Natural killer cell (primary cell): ENCODE measurements around the gene HBE1. TPM values are rescaled to one million over a fixed set of nuclear protein-coding genes. Genes with fewer than 3 reads are reported as not detected.

Source experiments
- ATAC-seq, 3 donors: fragments of 150-1000 bp in 2 of 3; fragments of 200-7000 bp in 1 of 3; cut with Tn5 transposase; 1 replicate in 1 of 3; 2 replicates in 2 of 3; pipeline ENCODE4 v1.10.0; 2021; ENCODE audit warnings: mild to moderate bottlenecking in 2 of 3, moderate library complexity in 2 of 3
- DNase-seq, 2 donors: peaks; one replicate each; pipeline versions ENCODE4 v3.0.0 to v3.0.0-alpha.2; 2013 to 2021; ENCODE audit warnings: mixed read lengths in 1 of 2
- H3K27ac ChIP-seq: one replicate; pipeline ENCODE4 v1.5.1; 2013; ENCODE audit warnings: mild to moderate bottlenecking, low read length
- H3K27me3 ChIP-seq: one replicate; pipeline ENCODE4 v1.6.1; 2013; ENCODE audit warnings: low read length; ENCODE audit not compliant: control insufficient read depth, insufficient read depth
- H3K36me3 ChIP-seq: one replicate; pipeline ENCODE4 v1.6.1; 2013; ENCODE audit warnings: low read length; ENCODE audit not compliant: control insufficient read depth, insufficient read depth
- H3K4me1 ChIP-seq: one replicate; pipeline ENCODE4 v1.6.1; 2013; ENCODE audit warnings: low read length; ENCODE audit not compliant: control insufficient read depth, insufficient read depth
- H3K4me3 ChIP-seq: one replicate; pipeline ENCODE4 v1.5.1; 2013; ENCODE audit warnings: low read length
- H3K9me3 ChIP-seq: one replicate; pipeline ENCODE4 v1.6.1; 2013; ENCODE audit warnings: low read length; ENCODE audit not compliant: control insufficient read depth, insufficient read depth
- H3K27ac Mint-ChIP-seq, 2 donors: one replicate each; pipeline ENCODE4 v1.8.0; 2022; ENCODE audit warnings: mild to moderate bottlenecking in 2 of 2, mixed read lengths in 2 of 2, moderate library complexity in 1 of 2
- H3K27me3 Mint-ChIP-seq, 2 donors: one replicate each; pipeline ENCODE4 v1.8.0; 2022; ENCODE audit warnings: low read depth in 2 of 2, mixed read lengths in 2 of 2
- H3K36me3 Mint-ChIP-seq: one replicate; pipeline ENCODE4 v1.8.0; 2022; ENCODE audit warnings: mixed read lengths
- H3K4me1 Mint-ChIP-seq, 2 donors: one replicate each; pipeline ENCODE4 v1.8.0; 2022; ENCODE audit warnings: mixed read lengths in 2 of 2
- H3K4me3 Mint-ChIP-seq: one replicate; pipeline ENCODE4 v1.8.0; 2022; ENCODE audit warnings: mild to moderate bottlenecking, moderate library complexity, mixed read lengths
- H3K9me3 Mint-ChIP-seq, 2 donors: one replicate each; pipeline ENCODE4 v1.8.0; 2022; ENCODE audit warnings: mixed read lengths in 2 of 2
- WGBS: methylation state at CpG from one replicate; pipeline ENCODE4 v1.1.7; 2013; ENCODE audit warnings: missing lambda C conversion rate; ENCODE audit not compliant: insufficient coverage; 5-methylcytosine and 5-hydroxymethylcytosine counted together
- intact Hi-C: fragments of 100-400 bp; cut with micrococcal nuclease; formaldehyde crosslinking; loops from one replicate; pipeline ENCODE4 v1.14.2; 2022
- total RNA-seq, 4 donors: library from RNA; stranded (reverse); fragments of 120-200 nt in 1 of 4; gene quantifications; one replicate each; pipeline versions ENCODE4 v1.2.3 to v1.2.4, GENCODE V29; 2013 to 2022
- TF ChIP-seq, protein P1 (sequence below): fragments of 200-600 bp; IDR thresholded peaks from one replicate; pipeline ENCODE4 v1.8.0; 2022; ENCODE audit warnings: antibody characterized with exemption

Gene HBE1
- total RNA-seq, 3 donors from 2014 or later (not counting 1 experiment from before 2014, with no cell fraction given): not detected

DNA sequence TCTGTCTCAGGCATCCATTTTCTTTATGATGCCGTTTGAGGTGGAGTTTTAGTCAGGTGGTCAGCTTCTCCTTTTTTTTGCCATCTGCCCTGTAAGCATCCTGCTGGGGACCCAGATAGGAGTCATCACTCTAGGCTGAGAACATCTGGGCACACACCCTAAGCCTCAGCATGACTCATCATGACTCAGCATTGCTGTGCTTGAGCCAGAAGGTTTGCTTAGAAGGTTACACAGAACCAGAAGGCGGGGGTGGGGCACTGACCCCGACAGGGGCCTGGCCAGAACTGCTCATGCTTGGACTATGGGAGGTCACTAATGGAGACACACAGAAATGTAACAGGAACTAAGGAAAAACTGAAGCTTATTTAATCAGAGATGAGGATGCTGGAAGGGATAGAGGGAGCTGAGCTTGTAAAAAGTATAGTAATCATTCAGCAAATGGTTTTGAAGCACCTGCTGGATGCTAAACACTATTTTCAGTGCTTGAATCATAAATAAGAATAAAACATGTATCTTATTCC lies 10.9 kb upstream of the HBE1 start:
- H3K4me3 Mint-ChIP-seq: no peak overlapping the region
- no peak for ATAC-seq
- Histone ChIP-seq H3K27ac (no peak overlapping the region), H3K4me1 (no peaks in the 10 kb centered on the region), H3K27me3 (no peaks in the 10 kb centered on the region), H3K4me3 (no peak overlapping the region), H3K36me3 (no peaks in the 10 kb centered on the region), H3K9me3 (no peaks in the 10 kb centered on the region)
- H3K27ac Mint-ChIP-seq: no peak overlapping the region
- no peaks in the 10 kb centered on the region for H3K4me1 Mint-ChIP-seq
- 35% methylated on average over 2 of the region's 3 CpGs for WGBS
- no peaks in the 10 kb centered on the region for H3K36me3 Mint-ChIP-seq
- no peaks in the 10 kb centered on the region for H3K27me3 Mint-ChIP-seq
- TF ChIP-seq, protein P1, sequence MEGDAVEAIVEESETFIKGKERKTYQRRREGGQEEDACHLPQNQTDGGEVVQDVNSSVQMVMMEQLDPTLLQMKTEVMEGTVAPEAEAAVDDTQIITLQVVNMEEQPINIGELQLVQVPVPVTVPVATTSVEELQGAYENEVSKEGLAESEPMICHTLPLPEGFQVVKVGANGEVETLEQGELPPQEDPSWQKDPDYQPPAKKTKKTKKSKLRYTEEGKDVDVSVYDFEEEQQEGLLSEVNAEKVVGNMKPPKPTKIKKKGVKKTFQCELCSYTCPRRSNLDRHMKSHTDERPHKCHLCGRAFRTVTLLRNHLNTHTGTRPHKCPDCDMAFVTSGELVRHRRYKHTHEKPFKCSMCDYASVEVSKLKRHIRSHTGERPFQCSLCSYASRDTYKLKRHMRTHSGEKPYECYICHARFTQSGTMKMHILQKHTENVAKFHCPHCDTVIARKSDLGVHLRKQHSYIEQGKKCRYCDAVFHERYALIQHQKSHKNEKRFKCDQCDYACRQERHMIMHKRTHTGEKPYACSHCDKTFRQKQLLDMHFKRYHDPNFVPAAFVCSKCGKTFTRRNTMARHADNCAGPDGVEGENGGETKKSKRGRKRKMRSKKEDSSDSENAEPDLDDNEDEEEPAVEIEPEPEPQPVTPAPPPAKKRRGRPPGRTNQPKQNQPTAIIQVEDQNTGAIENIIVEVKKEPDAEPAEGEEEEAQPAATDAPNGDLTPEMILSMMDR: no peak
- intact Hi-C loops: no loop called here
- no peak for DNase-seq
- H3K9me3 Mint-ChIP-seq: peaks cover 0 to 3% of the 10 kb centered on the region in 2 donors

DNA sequence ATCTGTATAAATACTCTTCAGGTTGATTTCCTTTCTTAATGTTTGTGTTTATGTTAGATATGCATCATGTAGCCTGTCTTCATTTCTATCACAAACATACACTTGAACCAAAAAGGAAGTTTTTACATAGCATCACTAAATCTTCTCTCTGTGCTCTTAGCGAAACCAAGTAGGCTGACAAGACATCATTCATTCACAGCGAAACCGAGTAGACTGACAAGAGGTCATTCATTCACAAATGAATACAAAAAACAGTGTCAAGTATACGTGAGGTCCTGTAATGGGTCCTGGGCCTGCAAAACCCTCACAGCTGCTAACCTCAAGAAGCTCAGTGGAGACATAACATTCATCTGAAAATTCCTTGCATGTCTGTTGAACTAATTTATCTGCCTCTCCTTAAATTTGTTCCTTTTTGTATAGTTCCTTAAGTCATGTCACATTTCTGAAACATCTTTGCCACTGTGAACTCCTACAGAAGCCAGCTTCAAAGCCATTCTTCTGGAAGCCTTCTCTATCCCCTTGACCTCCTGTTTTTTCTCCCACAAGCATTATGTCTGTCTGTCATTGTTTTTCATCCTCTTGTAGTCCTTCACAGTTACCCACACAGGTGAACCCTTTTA lies 9.8 kb upstream of the HBE1 start:
- Mint-ChIP-seq H3K4me1 (no peaks in the 10 kb centered on the region), H3K27ac (no peak overlapping the region), H3K36me3 (no peaks in the 10 kb centered on the region), H3K9me3 (peaks cover 0 to 2% of the 10 kb centered on the region in 2 donors), H3K4me3 (no peak overlapping the region), H3K27me3 (no peaks in the 10 kb centered on the region)
- Histone ChIP-seq H3K36me3 (no peaks in the 10 kb centered on the region), H3K27me3 (no peaks in the 10 kb centered on the region), H3K4me1 (no peaks in the 10 kb centered on the region), H3K4me3 (no peak overlapping the region), H3K27ac (no peak overlapping the region), H3K9me3 (no peaks in the 10 kb centered on the region)
- intact Hi-C loops: no loop called here
- no peak for DNase-seq
- TF ChIP-seq, protein P1: no peak
- 87% methylated on average over 4 of the region's 4 CpGs for WGBS
- ATAC-seq: no peak

DNA sequence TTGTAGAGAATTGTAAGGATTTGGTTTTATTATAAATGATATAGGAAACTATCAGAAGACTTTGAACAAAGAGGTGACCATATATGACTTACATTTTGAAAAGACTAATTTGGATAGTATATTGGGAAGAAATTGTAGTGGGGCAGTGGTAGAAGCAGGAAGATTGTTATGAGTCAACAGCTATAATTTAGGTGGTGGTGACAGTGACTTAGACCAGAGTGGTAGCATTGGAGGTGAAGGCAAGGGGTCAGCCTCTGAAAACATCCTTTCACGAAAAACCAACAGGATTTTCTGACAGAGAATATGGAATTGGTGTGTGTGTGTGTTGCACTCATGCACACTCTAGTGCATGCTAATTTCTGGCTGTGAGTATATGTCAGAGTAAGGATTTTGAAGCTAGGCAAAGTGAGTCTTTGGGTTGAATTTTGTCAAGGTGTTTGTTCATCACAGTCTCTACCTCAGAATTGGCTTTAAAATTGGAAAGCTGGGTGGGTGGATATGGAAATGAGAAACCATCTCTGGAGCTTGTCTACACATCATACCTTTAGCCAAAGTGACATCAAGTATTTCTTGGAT lies 8.2 kb upstream of the HBE1 start:
- Histone ChIP-seq H3K27ac (no peak overlapping the region), H3K4me1 (no peaks in the 10 kb centered on the region), H3K4me3 (no peak overlapping the region), H3K9me3 (no peaks in the 10 kb centered on the region), H3K27me3 (no peaks in the 10 kb centered on the region), H3K36me3 (no peaks in the 10 kb centered on the region)
- TF ChIP-seq, protein P1: no peak
- no peak for ATAC-seq
- Mint-ChIP-seq H3K9me3 (peaks cover 0 to 2% of the 10 kb centered on the region in 2 donors), H3K36me3 (no peaks in the 10 kb centered on the region), H3K4me3 (no peak overlapping the region), H3K4me1 (no peaks in the 10 kb centered on the region), H3K27me3 (no peaks in the 10 kb centered on the region), H3K27ac (no peak overlapping the region)
- WGBS: 96% methylated on average over 1 of the region's 1 CpG
- intact Hi-C loops: no loop called here
- DNase-seq: no peak
